Panc1 (cell line): ENCODE measurements around the gene TAS2R10. TPM values are rescaled to one million over a fixed set of nuclear protein-coding genes. Genes with fewer than 3 reads are reported as not detected.

Experiments used
- ATAC-seq: fragments of 200-7000 bp; cut with Tn5 transposase; 2 replicates; pipeline ENCODE4 v1.9.1; 2020; ENCODE audit warnings: mild to moderate bottlenecking, moderate library complexity
- BruUV-seq: library from RNA; stranded (reverse); fragments of 400-500 nt; replicated peaks from 2 replicates; lab custom pipeline; 2021; lab: Mats Ljungman, UMichigan
- CTCF ChIA-PET: fragments of 300-600 bp; sonication (Branson Sonifier 250); formaldehyde crosslinking; loops from one replicate; lab custom pipeline; 2022; ENCODE audit warnings: antibody characterized with exemption; lab: Charles Lee
- POLR2A ChIA-PET: fragments of 300-600 bp; sonication (Branson Sonifier 250); formaldehyde crosslinking; loops from one replicate; lab custom pipeline; 2022; ENCODE audit warnings: antibody characterized with exemption; lab: Charles Lee
- DNase-seq: peaks from one replicate; pipeline ENCODE4 v3.0.0-alpha.2; 2010; ENCODE audit warnings: low read depth, low spot score
- H3K27ac ChIP-seq: 2 replicates; pipeline ENCODE4 v1.5.1; 2011; ENCODE audit warnings: mild to moderate bottlenecking, low read length, inconsistent platforms
- H3K27me3 ChIP-seq: fragments of 200-500 bp; sonication (Bioruptor generic); 2 replicates; pipeline ENCODE4 v1.6.0; 2014; ENCODE audit warnings: low read length, inconsistent platforms; ENCODE audit not compliant: control insufficient read depth, insufficient read depth
- H3K36me3 ChIP-seq: fragments of 200-500 bp; sonication (Bioruptor generic); 2 replicates; pipeline ENCODE4 v1.5.1; 2014; ENCODE audit warnings: inconsistent platforms, mild to moderate bottlenecking, low read length, moderate library complexity; ENCODE audit not compliant: control insufficient read depth, insufficient read depth
- H3K4me1 ChIP-seq: 2 replicates; pipeline ENCODE4 v1.5.1; 2011; ENCODE audit warnings: inconsistent platforms, mild to moderate bottlenecking, low read length, moderate library complexity; ENCODE audit not compliant: control insufficient read depth, insufficient read depth
- H3K4me3 ChIP-seq, 2 experiments: 2 replicates each; pipeline ENCODE4 v1.5.1; 2011 to 2012; ENCODE audit warnings: low read depth in 2 of 2, low read length in 2 of 2, mild to moderate bottlenecking in 2 of 2, inconsistent platforms in 1 of 2, moderate library complexity in 1 of 2
- H3K9me3 ChIP-seq: fragments of 200-500 bp; sonication (Bioruptor generic); 2 replicates; pipeline ENCODE4 v1.5.1; 2014; ENCODE audit warnings: low read depth, mild to moderate bottlenecking, inconsistent platforms, low read length, moderate library complexity; ENCODE audit not compliant: control insufficient read depth, insufficient read depth
- CTCF ChIP-seq: fragments of 450-650 bp; IDR thresholded peaks from 2 replicates; pipeline ENCODE4 v1.5.1; 2017; ENCODE audit warnings: mild to moderate bottlenecking
- POLR2AphosphoS5 ChIP-seq: IDR thresholded peaks from 2 replicates; pipeline ENCODE4 v1.6.1; 2012; ENCODE audit warnings: mild to moderate bottlenecking, low read depth, low read length, moderate library complexity
- REST ChIP-seq, 2 experiments: IDR thresholded peaks; 2 replicates each; pipeline ENCODE4 v1.6.1; 2011 to 2012; ENCODE audit warnings: low read depth in 2 of 2, control low read depth in 1 of 2, low read length in 1 of 2, mild to moderate bottlenecking in 1 of 2, moderate library complexity in 1 of 2; ENCODE audit not compliant: insufficient read depth in 1 of 2
- SIN3A ChIP-seq: IDR thresholded peaks from 2 replicates; pipeline ENCODE4 v1.6.1; 2012; ENCODE audit warnings: low read depth, mild to moderate bottlenecking, low read length, moderate library complexity, borderline replicate concordance; ENCODE audit not compliant: insufficient read depth
- TCF7L2 ChIP-seq: IDR thresholded peaks from 2 replicates; pipeline ENCODE4 v1.6.1; 2011; ENCODE audit warnings: mild to moderate bottlenecking, low read depth, low read length, inconsistent platforms
- in situ Hi-C: cut with HindIII; loops from 2 replicates; pipeline ENCODE4 v1.10.0; 2016; ENCODE audit warnings: low sequenced_read_pairs, low pct_unique_long_range_greater_than_20kb
- intact Hi-C: fragments of 100-400 bp; cut with micrococcal nuclease; formaldehyde crosslinking; loops from one replicate; pipeline ENCODE4 v1.10.0; 2022; ENCODE audit not compliant: unreplicated experiment
- total RNA-seq: library from RNA; stranded (reverse); gene quantifications from one replicate; pipeline ENCODE4 v1.2.1, GENCODE V29; 2021; ENCODE audit not compliant: unreplicated experiment

The TAS2R10 gene
- total RNA-seq, 1 experiment from 2014 or later = 0.23 TPM

- ATAC-seq = no peak
- H3K4me3 ChIP-seq = no peak overlapping the region
- TF ChIP-seq SIN3A = no peak
- TF ChIP-seq TCF7L2 = no peak
- no peak for TF ChIP-seq POLR2AphosphoS5
- TF ChIP-seq CTCF = no peak
- TF ChIP-seq REST (IDR thresholded peaks at IDR 0.05; ENCODE audit: insufficient read depth in 1 of 2, low read depth in 2 of 2, low read length in 1 of 2) = no peak
- CTCF ChIA-PET = no interaction called here
- in situ Hi-C loops (no loop called here), intact Hi-C loops (no loop called here)
- no peak for DNase-seq
- no peaks in the 10 kb centered on the region for H3K9me3 ChIP-seq
- H3K27me3 ChIP-seq = no peaks in the 10 kb centered on the region
- H3K27ac ChIP-seq = no peak overlapping the region
- POLR2A ChIA-PET = no interaction called here
- H3K4me1 ChIP-seq = no peaks in the 10 kb centered on the region
- H3K36me3 ChIP-seq = no peaks in the 10 kb centered on the region
- BruUV-seq = no TSS peak
Measured at GRCh38 chr12:10824957-10825356, 1.2 kb downstream of the TAS2R10 start.

- H3K4me1 ChIP-seq = no peaks in the 10 kb centered on the region
- no peaks in the 10 kb centered on the region; the same call in 1 of the 2 replicates for H3K36me3 ChIP-seq
- POLR2A ChIA-PET = no interaction called here
- H3K27me3 ChIP-seq = no peaks in the 10 kb centered on the region
- H3K4me3 ChIP-seq = no peak overlapping the region
- H3K27ac ChIP-seq = no peak overlapping the region
- intact Hi-C loops (no loop called here), in situ Hi-C loops (no loop called here)
- DNase-seq (no peak), ATAC-seq (no peak)
- CTCF ChIA-PET = no interaction called here
- no TSS peak for BruUV-seq
- TF ChIP-seq POLR2AphosphoS5 (no peak), TCF7L2 (no peak), REST (IDR thresholded peaks at IDR 0.05; ENCODE audit: insufficient read depth in 1 of 2, low read depth in 2 of 2, low read length in 1 of 2) (no peak), CTCF (no peak), SIN3A (no peak)
- H3K9me3 ChIP-seq = no peaks in the 10 kb centered on the region
Measured at GRCh38 chr12:10811883-10812536, 14.1 kb downstream of the TAS2R10 start.
